H1 (cell line): ENCODE measurements around the gene ARMC10. TPM values are rescaled to one million over a fixed set of nuclear protein-coding genes. Genes with fewer than 3 reads are reported as not detected.

ENCODE experiments used
- CTCF ChIA-PET: fragments of 300-600 bp; sonication (Branson Sonifier 250); formaldehyde crosslinking; loops from one replicate; lab custom pipeline; 2021; ENCODE audit not compliant: partially characterized antibody; lab: Charles Lee
- POLR2A ChIA-PET: fragments of 300-600 bp; sonication (Branson Sonifier 250); formaldehyde crosslinking; loops from one replicate; lab custom pipeline; 2021; ENCODE audit warnings: inconsistent platforms; ENCODE audit not compliant: partially characterized antibody; lab: Charles Lee
- DNase-seq, 2 experiments: peaks; one replicate each; pipeline versions ENCODE4 v3.0.0 to v3.0.0-alpha.2; 2010 to 2022; ENCODE audit warnings: low spot score in 2 of 2, low read depth in 1 of 2, mixed read lengths in 1 of 2
- FAIRE-seq: peaks from 2 replicates; lab custom pipeline; 2011; peaks lifted over from hg19 to GRCh38; lab: Jason Lieb, UNC
- H2AFZ ChIP-seq: 2 replicates; pipeline ENCODE4 v1.8.1; 2012; ENCODE audit warnings: low read length, inconsistent platforms
- H2AK5ac ChIP-seq: 2 replicates; pipeline ENCODE4 v1.6.1; 2013; ENCODE audit warnings: low read depth, low read length
- H2BK120ac ChIP-seq: replicated peaks from 2 replicates; pipeline ENCODE3; 2013; ENCODE audit warnings: low read depth, low read length, inconsistent platforms
- H2BK12ac ChIP-seq: 2 replicates; pipeline ENCODE4 v1.6.1; 2013; ENCODE audit warnings: low read depth, low read length
- H2BK15ac ChIP-seq: 2 replicates; pipeline ENCODE4 v1.6.1; 2013; ENCODE audit warnings: low read length
- H2BK20ac ChIP-seq: 2 replicates; pipeline ENCODE4 v1.6.1; 2013; ENCODE audit warnings: low read length
- H2BK5ac ChIP-seq: 2 replicates; pipeline ENCODE4 v1.6.1; 2013; ENCODE audit warnings: low read depth, low read length
- H3K14ac ChIP-seq: 2 replicates; pipeline ENCODE4 v1.6.1; 2013; ENCODE audit warnings: inconsistent platforms; ENCODE audit not compliant: insufficient read length
- H3K18ac ChIP-seq: 2 replicates; pipeline ENCODE4 v1.6.1; 2013; ENCODE audit warnings: low read length; ENCODE audit errors: extremely low read depth
- H3K23ac ChIP-seq: 2 replicates; pipeline ENCODE4 v1.6.1; 2013; ENCODE audit warnings: inconsistent platforms; ENCODE audit not compliant: insufficient read length
- H3K23me2 ChIP-seq: 2 replicates; pipeline ENCODE4 v1.6.1; 2013; ENCODE audit warnings: low read depth, low read length
- H3K27ac ChIP-seq: 2 replicates; pipeline ENCODE4 v1.6.1; 2011; ENCODE audit warnings: low read depth, low read length, inconsistent platforms
- H3K27me3 ChIP-seq, 4 experiments: replicated peaks in 1 of 4; 1 replicate in 1 of 4; 2 replicates in 3 of 4; pipeline versions ENCODE4 v1.6.1 to v1.8.1; 2011 to 2013; ENCODE audit warnings: low read length in 3 of 4, mild to moderate bottlenecking in 3 of 4, inconsistent platforms in 2 of 4, mixed read lengths in 2 of 4, moderate library complexity in 1 of 4; ENCODE audit not compliant: control insufficient read depth in 3 of 4, insufficient read depth in 3 of 4; ENCODE audit errors: extremely low read depth in 1 of 4
- H3K36me3 ChIP-seq, 4 experiments: 2 replicates each; pipeline versions ENCODE4 v1.6.1 to v1.8.1; 2011 to 2013; ENCODE audit warnings: mild to moderate bottlenecking in 4 of 4, low read length in 3 of 4, moderate library complexity in 2 of 4, control low read depth in 1 of 4, inconsistent platforms in 1 of 4; ENCODE audit not compliant: insufficient read depth in 4 of 4, control insufficient read depth in 2 of 4
- H3K4ac ChIP-seq: replicated peaks from 2 replicates; pipeline ENCODE3; 2013; ENCODE audit warnings: low read length, low read depth, mixed read lengths, inconsistent platforms; ENCODE audit not compliant: insufficient read length
- H3K4me1 ChIP-seq, 4 experiments: replicated peaks in 1 of 4; 1 replicate in 1 of 4; 2 replicates in 3 of 4; pipeline versions ENCODE4 v1.6.1 to v1.8.1; 2011 to 2013; ENCODE audit warnings: low read length in 3 of 4, inconsistent platforms in 2 of 4, mixed read lengths in 1 of 4; ENCODE audit not compliant: insufficient read depth in 4 of 4, control insufficient read depth in 3 of 4
- H3K4me2 ChIP-seq, 2 experiments: 2 replicates each; pipeline versions ENCODE4 v1.6.1 to v1.8.1; 2011 to 2013; ENCODE audit warnings: low read depth in 2 of 2, low read length in 2 of 2, control low read depth in 1 of 2, inconsistent platforms in 1 of 2, mild to moderate bottlenecking in 1 of 2; ENCODE audit not compliant: insufficient read depth in 1 of 2
- H3K4me3 ChIP-seq, 4 experiments: fragments of 200-600, 300-600 bp in 1 of 4; sonication (generic), shearing (Covaris generic), sonication (Bioruptor Twin) in 1 of 4; 2 replicates each; pipeline versions ENCODE4 v1.5.1 to v1.8.1; 2011 to 2016; ENCODE audit warnings: low read length in 4 of 4, low read depth in 3 of 4, control low read depth in 2 of 4, inconsistent platforms in 2 of 4, mild to moderate bottlenecking in 2 of 4, mixed read lengths in 1 of 4, moderate library complexity in 1 of 4; ENCODE audit not compliant: insufficient read depth in 2 of 4; ENCODE audit errors: extremely low read depth in 1 of 4
- H3K56ac ChIP-seq: replicated peaks from 2 replicates; pipeline ENCODE3; 2013; ENCODE audit warnings: low read depth, mild to moderate bottlenecking, mixed read lengths, low read length, inconsistent platforms; ENCODE audit not compliant: insufficient read length
- H3K79me1 ChIP-seq: 2 replicates; pipeline ENCODE4 v1.6.1; 2013; ENCODE audit warnings: low read depth, low read length, control low read depth
- H3K79me2 ChIP-seq, 2 experiments: 2 replicates each; pipeline versions ENCODE4 v1.6.1 to v1.8.1; 2012 to 2013; ENCODE audit warnings: low read length in 2 of 2, mild to moderate bottlenecking in 2 of 2, inconsistent platforms in 1 of 2; ENCODE audit not compliant: insufficient read depth in 2 of 2, control insufficient read depth in 1 of 2
- H3K9ac ChIP-seq, 4 experiments: replicated peaks in 1 of 4; 1 replicate in 1 of 4; 2 replicates in 3 of 4; pipeline versions ENCODE4 v1.6.1 to v1.8.1; 2011 to 2013; ENCODE audit warnings: low read depth in 3 of 4, low read length in 3 of 4, control low read depth in 2 of 4, mild to moderate bottlenecking in 2 of 4, moderate library complexity in 2 of 4, inconsistent platforms in 1 of 4; ENCODE audit errors: extremely low read depth in 1 of 4
- H3K9me3 ChIP-seq, 2 experiments: 2 replicates each; pipeline versions ENCODE4 v1.6.1 to v1.8.1; 2012 to 2013; ENCODE audit warnings: mild to moderate bottlenecking in 2 of 2, moderate library complexity in 2 of 2, control low read depth in 1 of 2, inconsistent platforms in 1 of 2, low read depth in 1 of 2, low read length in 1 of 2, mixed read lengths in 1 of 2; ENCODE audit not compliant: insufficient read depth in 2 of 2
- H4K20me1 ChIP-seq, 2 experiments: replicated peaks in 1 of 2; 2 replicates each; pipeline versions ENCODE3 to v1.8.1; 2011 to 2013; ENCODE audit warnings: inconsistent platforms in 2 of 2, low read length in 2 of 2, mild to moderate bottlenecking in 1 of 2; ENCODE audit not compliant: insufficient read depth in 2 of 2, control insufficient read depth in 1 of 2
- H4K5ac ChIP-seq: 2 replicates; pipeline ENCODE4 v1.6.1; 2013; ENCODE audit warnings: low read length, low read depth, mixed read lengths, inconsistent platforms; ENCODE audit not compliant: insufficient read length
- H4K8ac ChIP-seq: 2 replicates; pipeline ENCODE4 v1.8.0; 2013; ENCODE audit warnings: mild to moderate bottlenecking, moderate library complexity, low read length, inconsistent platforms; ENCODE audit not compliant: insufficient read depth; ENCODE audit errors: extremely low read depth
- H4K91ac ChIP-seq: replicated peaks from 2 replicates; pipeline ENCODE3; 2013; ENCODE audit warnings: low read length, mixed read lengths, inconsistent platforms; ENCODE audit not compliant: insufficient read length
- ASH2L ChIP-seq: fragments of 200-600, 300-600 bp; sonication (generic); IDR thresholded peaks from one replicate; pipeline ENCODE4 v1.7.1; 2017; ENCODE audit warnings: low read length
- E2F6 ChIP-seq: IDR thresholded peaks from 2 replicates; pipeline ENCODE4 v1.6.1; 2012; ENCODE audit warnings: inconsistent platforms
- EGR1 ChIP-seq: IDR thresholded peaks from 2 replicates; pipeline ENCODE4 v1.6.1; 2011; ENCODE audit warnings: low read depth, low read length, borderline replicate concordance
- EZH2 ChIP-seq: fragments of 200-600 bp; sonication (generic); IDR thresholded peaks from 2 replicates; pipeline ENCODE4 v1.7.1; 2012; ENCODE audit warnings: low read depth, mild to moderate bottlenecking, moderate library complexity, low read length, inconsistent platforms; ENCODE audit not compliant: severe bottlenecking
- POLR2A ChIP-seq, 2 experiments: IDR thresholded peaks; 1 replicate in 1 of 2; 2 replicates in 1 of 2; pipeline ENCODE4 v1.6.1; 2011; ENCODE audit warnings: low read depth in 2 of 2, low read length in 2 of 2, mild to moderate bottlenecking in 2 of 2; ENCODE audit errors: control extremely low read depth in 1 of 2
- RBBP5 ChIP-seq: IDR thresholded peaks from 2 replicates; pipeline ENCODE4 v1.7.1; 2012; ENCODE audit warnings: low read depth, mild to moderate bottlenecking, inconsistent platforms, low read length, moderate library complexity, borderline replicate concordance
- SIN3A ChIP-seq, 2 experiments: IDR thresholded peaks in 1 of 2; conservative IDR thresholded peaks in 1 of 2; 2 replicates each; pipeline ENCODE4 v1.6.1; 2011 to 2012; ENCODE audit warnings: low read length in 2 of 2, improper control_type of control experiment in 1 of 2, low read depth in 1 of 2, mild to moderate bottlenecking in 1 of 2
- SIX5 ChIP-seq: IDR thresholded peaks from 2 replicates; pipeline ENCODE4 v1.6.1; 2011; ENCODE audit warnings: mild to moderate bottlenecking, low read depth, low read length
- SP1 ChIP-seq: IDR thresholded peaks from 2 replicates; pipeline ENCODE4 v1.6.1; 2011; ENCODE audit warnings: low read depth, low read length
- TAF1 ChIP-seq: IDR thresholded peaks from 2 replicates; pipeline ENCODE4 v1.6.1; 2011; ENCODE audit warnings: mild to moderate bottlenecking, low read depth, low read length
- TAF7 ChIP-seq: optimal IDR thresholded peaks from 2 replicates; pipeline ENCODE3; 2011; ENCODE audit warnings: low read depth, mild to moderate bottlenecking, inconsistent platforms, low read length, moderate library complexity, borderline replicate concordance
- TBP ChIP-seq: IDR thresholded peaks from 2 replicates; pipeline ENCODE4 v1.6.1; 2011; ENCODE audit warnings: low read depth, low read length, improper control_type of control experiment
- WGBS, 2 experiments: shearing (Covaris generic) in 1 of 2; methylation state at CpG; one replicate each; pipeline versions ENCODE4 v1.1.6 to v1.1.7; 2013 to 2015; ENCODE audit warnings: low lambda C conversion rate in 2 of 2, mixed read lengths in 2 of 2, inconsistent platforms in 1 of 2, low coverage in 1 of 2, missing lambda C conversion rate in 1 of 2; ENCODE audit not compliant: insufficient replicate concordance in 2 of 2, insufficient coverage in 1 of 2, insufficient read length in 1 of 2; ENCODE audit errors: extremely low coverage in 1 of 2, missing lambda C conversion rate in 1 of 2; 5-methylcytosine and 5-hydroxymethylcytosine counted together
- polyA plus RNA-seq, 7 experiments: library from polyadenylated mRNA; depleted of rRNA in 3 of 7; stranded (reverse) in 5 of 7; unstranded in 2 of 7; fragments of >200 nt in 5 of 7; fragments of 200-250 nt in 2 of 7; gene quantifications; 1 replicate in 5 of 7; 2 replicates in 1 of 7; 4 replicates in 1 of 7; pipeline versions ENCODE4 v1.2.1 to v1.2.3, GENCODE V29; 2011 to 2013; ENCODE audit warnings: missing spikeins in 2 of 7, mixed read lengths in 2 of 7
- total RNA-seq: library from RNA; stranded (reverse); fragmentation: NEBNext Ultra II Directional; extraction: Animal tissue kit (Norgen Biotek cat#: 25700); gene quantifications from 2 replicates; pipeline ENCODE4 v1.2.1, GENCODE V29; 2021

ARMC10 gene
- total and polyA plus RNA-seq, 2 of the 8 experiments (the other 6 are each of a cell fraction or from before 2014, with no cell fraction given) = 16.4 to 44.3 TPM

DNA sequence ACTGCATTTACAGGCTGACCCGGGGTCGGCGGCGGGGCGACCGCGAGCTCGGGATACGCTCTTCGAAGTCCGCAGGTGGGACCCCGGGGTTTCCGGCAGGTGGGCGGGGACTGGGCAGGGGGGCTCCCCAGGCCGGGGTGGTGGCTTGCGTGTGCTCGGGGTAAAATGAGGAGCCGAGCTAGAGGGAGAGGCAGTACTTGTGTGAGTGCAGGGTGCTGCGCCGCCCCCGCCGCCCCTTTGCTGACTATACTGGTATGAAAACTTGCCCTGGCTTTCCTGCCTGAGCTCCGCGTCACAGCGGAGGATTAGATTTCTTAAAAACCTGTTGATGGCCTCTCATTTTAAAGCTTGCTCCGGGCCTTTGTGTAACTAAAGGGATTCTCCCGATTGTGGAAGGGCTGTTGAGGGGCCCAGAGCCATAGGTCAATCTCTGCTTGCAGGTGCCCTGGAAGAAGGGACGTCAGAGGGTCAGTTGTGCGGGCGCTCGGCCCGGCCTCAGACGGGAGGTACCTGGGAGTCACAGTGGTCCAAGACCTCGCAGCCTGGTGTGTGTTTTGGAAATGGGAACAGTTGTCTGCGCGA, 488 bp downstream of the ARMC10 start:
- Histone ChIP-seq H2BK12ac (no peak overlapping the region), H3K9ac (peak overlapping the region; percentile 58 to 83 (median 67)), H3K27ac (peak overlapping the region; percentile 72), H3K79me2 (peaks cover 0 to 39% of the 10 kb centered on the region in 2 experiments; a peak in 2 of 4 replicates), H3K9me3 (no peaks in the 10 kb centered on the region), H3K4me3 (peak overlapping the region; percentile 62 to 98 (median 94)), H3K23ac (no peak overlapping the region), H3K27me3 (no peaks in the 10 kb centered on the region), H3K23me2 (peaks cover 10% of the 10 kb centered on the region), H2BK20ac (no peak overlapping the region), H3K4ac (no peak overlapping the region), H3K4me2 (peak overlapping the region; percentile 83 to 90), H3K18ac (peak overlapping the region; percentile 38), H4K5ac (no peak overlapping the region), H3K4me1 (peaks cover 0 to 3% (median 0%) of the 10 kb centered on the region in 4 experiments; a peak in 2 of 7 replicates), H2BK5ac (no peak overlapping the region), H2AFZ (peak overlapping the region; percentile 6; the same call in 1 of the 2 replicates), H3K36me3 (no peaks in the 10 kb centered on the region; a peak in 1 of 8 replicates), H4K91ac (no peak overlapping the region), H2BK120ac (no peak overlapping the region), H3K56ac (peak overlapping the region; percentile 28), H3K14ac (no peak overlapping the region), H2BK15ac (no peak overlapping the region), H2AK5ac (no peak overlapping the region), H3K79me1 (no peaks in the 10 kb centered on the region; the same call in 1 of the 2 replicates), H4K20me1 (no peaks in the 10 kb centered on the region), H4K8ac (no peak overlapping the region)
- FAIRE-seq = no peak
- POLR2A ChIA-PET = interaction anchor here (0.8 to 2.6 kb wide), 18 partner anchors 9 to 327 kb away, joined by 3 to 10 read pairs (median 4); partner anchors contain the start of genes FAM185A, LRRC17, NAPEPLD and PSMC2
- CTCF ChIA-PET = interaction anchor here (1.0 to 1.4 kb wide), 4 partner anchors 9 to 13 kb away, joined by 4 to 5 read pairs (median 4); no protein-coding TSS in a partner anchor
- peak; percentile 57 to 88 for DNase-seq
- WGBS, 2 experiments = 3% methylated on average over 17 of the region's 36 CpGs; no CpG with 5 or more reads in 1 of the 2 experiments
- TF ChIP-seq EGR1 (peak; percentile 64; the same call in 1 of the 2 replicates), TAF1 (peak; percentile 63; the same call in 1 of the 2 replicates), RBBP5 (no peak; the same call in 1 of the 2 replicates), EZH2 (no peak), TBP (peak; percentile 66), E2F6 (0 out of 2 replicates have a peak, but pooled peaks have one; percentile 9), POLR2A (IDR thresholded peaks at IDR 0.05; ENCODE audit: control extremely low read depth in 1 of 2, low read depth in 2 of 2, low read length in 2 of 2) (peak; percentile 29 to 41), SIX5 (no peak), SP1 (no peak), ASH2L (peak; percentile 64), TAF7 (peak; percentile 26), SIN3A (conservative IDR thresholded peaks at IDR 0.05 in 1 of 2, IDR thresholded peaks at IDR 0.05 in 1 of 2; ENCODE audit: low read depth in 1 of 2, low read length in 2 of 2) (peak; percentile 11 to 48; a peak in 1 of 4 replicates)
